ENCODE results near the gene CD300A. TPM values are rescaled to one million over a fixed set of nuclear protein-coding genes. Genes with fewer than 3 reads are reported as not detected.
"Not testable (repeated sequence)": the region's sequence is repeated elsewhere in the genome, so short reads cannot be mapped to it uniquely, and the experiment has no call there.

The CD300A gene
- total RNA-seq, 1 experiment from 2014 or later, result not detected

GRCh38 chr17:74481621-74482020, 15.2 kb downstream of the CD300A start:
- CTCF ChIA-PET, result interaction anchor here (0.6 to 1.4 kb wide), 2 partner anchors 54 to 102 kb away, joined by 3 read pairs; no protein-coding TSS in a partner anchor
- DNase-seq (ENCODE audit: unreplicated experiment), result no peak

GRCh38 chr17:74484066-74484465, 17.6 kb downstream of the CD300A start:
- Mint-ChIP-seq H3K27ac (ENCODE audit: low read depth, unreplicated experiment) (no peak overlapping the region), H3K9me3 (ENCODE audit: unreplicated experiment) (no peaks in the 10 kb centered on the region), H3K27me3 (ENCODE audit: insufficient read depth, unreplicated experiment) (peaks cover 48% of the 10 kb centered on the region), H3K36me3 (ENCODE audit: insufficient read depth, unreplicated experiment) (no peaks in the 10 kb centered on the region), H3K4me3 (ENCODE audit: unreplicated experiment) (no peak overlapping the region), H3K4me1 (ENCODE audit: insufficient read depth, unreplicated experiment) (no peaks in the 10 kb centered on the region)
- CTCF ChIA-PET, result interaction anchor here (0.6 to 0.8 kb wide), 2 partner anchors 26 to 179 kb away, joined by 4 to 6 read pairs; no protein-coding TSS in a partner anchor
- no TSS peak for BruUV-seq (replicated peaks)
- DNase-seq (ENCODE audit: unreplicated experiment), result no peak
- POLR2A ChIA-PET, result no interaction called here
- intact Hi-C loops (cut with micrococcal nuclease), result no loop called here
- TF ChIP-seq, protein P1, sequence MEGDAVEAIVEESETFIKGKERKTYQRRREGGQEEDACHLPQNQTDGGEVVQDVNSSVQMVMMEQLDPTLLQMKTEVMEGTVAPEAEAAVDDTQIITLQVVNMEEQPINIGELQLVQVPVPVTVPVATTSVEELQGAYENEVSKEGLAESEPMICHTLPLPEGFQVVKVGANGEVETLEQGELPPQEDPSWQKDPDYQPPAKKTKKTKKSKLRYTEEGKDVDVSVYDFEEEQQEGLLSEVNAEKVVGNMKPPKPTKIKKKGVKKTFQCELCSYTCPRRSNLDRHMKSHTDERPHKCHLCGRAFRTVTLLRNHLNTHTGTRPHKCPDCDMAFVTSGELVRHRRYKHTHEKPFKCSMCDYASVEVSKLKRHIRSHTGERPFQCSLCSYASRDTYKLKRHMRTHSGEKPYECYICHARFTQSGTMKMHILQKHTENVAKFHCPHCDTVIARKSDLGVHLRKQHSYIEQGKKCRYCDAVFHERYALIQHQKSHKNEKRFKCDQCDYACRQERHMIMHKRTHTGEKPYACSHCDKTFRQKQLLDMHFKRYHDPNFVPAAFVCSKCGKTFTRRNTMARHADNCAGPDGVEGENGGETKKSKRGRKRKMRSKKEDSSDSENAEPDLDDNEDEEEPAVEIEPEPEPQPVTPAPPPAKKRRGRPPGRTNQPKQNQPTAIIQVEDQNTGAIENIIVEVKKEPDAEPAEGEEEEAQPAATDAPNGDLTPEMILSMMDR (IDR thresholded peaks at IDR 0.05; ENCODE audit: unreplicated experiment), result no peak

More at GRCh38 chr17:74481621-74482020, 15.2 kb downstream of the CD300A start:
- TF ChIP-seq, protein P1 (IDR thresholded peaks at IDR 0.05; ENCODE audit: unreplicated experiment), result no peak
- BruUV-seq (replicated peaks), result no TSS peak
- intact Hi-C loops (cut with micrococcal nuclease), result no loop called here
- no peak overlapping the region for H3K4me3 Mint-ChIP-seq (ENCODE audit: unreplicated experiment)
- POLR2A ChIA-PET, result no interaction called here
- H3K27me3 Mint-ChIP-seq (ENCODE audit: insufficient read depth, unreplicated experiment), result peaks cover 66% of the 10 kb centered on the region
- H3K9me3 Mint-ChIP-seq (ENCODE audit: unreplicated experiment), result no peaks in the 10 kb centered on the region
- no peak overlapping the region for H3K27ac Mint-ChIP-seq (ENCODE audit: low read depth, unreplicated experiment)
- H3K4me1 Mint-ChIP-seq (ENCODE audit: insufficient read depth, unreplicated experiment), result no peaks in the 10 kb centered on the region
- no peaks in the 10 kb centered on the region for H3K36me3 Mint-ChIP-seq (ENCODE audit: insufficient read depth, unreplicated experiment)

GRCh38 chr17:74485022-74485743, 18.7 kb downstream of the CD300A start:
- ChIA-PET CTCF (no interaction called here), POLR2A (interaction anchor here (0.7 kb wide), 1 partner anchor 217 kb away, joined by 3 read pairs; no protein-coding TSS in a partner anchor)
- Mint-ChIP-seq H3K9me3 (ENCODE audit: unreplicated experiment) (no peaks in the 10 kb centered on the region), H3K4me3 (ENCODE audit: unreplicated experiment) (no peak overlapping the region), H3K27me3 (ENCODE audit: insufficient read depth, unreplicated experiment) (peaks cover 48% of the 10 kb centered on the region), H3K27ac (ENCODE audit: low read depth, unreplicated experiment) (no peak overlapping the region), H3K4me1 (ENCODE audit: insufficient read depth, unreplicated experiment) (no peaks in the 10 kb centered on the region), H3K36me3 (ENCODE audit: insufficient read depth, unreplicated experiment) (no peaks in the 10 kb centered on the region)
- intact Hi-C loops (cut with micrococcal nuclease), result no loop called here
- TF ChIP-seq, protein P1 (IDR thresholded peaks at IDR 0.05; ENCODE audit: unreplicated experiment), result no peak
- BruUV-seq (replicated peaks), result no TSS peak
- DNase-seq (ENCODE audit: unreplicated experiment), result no peak

DNA sequence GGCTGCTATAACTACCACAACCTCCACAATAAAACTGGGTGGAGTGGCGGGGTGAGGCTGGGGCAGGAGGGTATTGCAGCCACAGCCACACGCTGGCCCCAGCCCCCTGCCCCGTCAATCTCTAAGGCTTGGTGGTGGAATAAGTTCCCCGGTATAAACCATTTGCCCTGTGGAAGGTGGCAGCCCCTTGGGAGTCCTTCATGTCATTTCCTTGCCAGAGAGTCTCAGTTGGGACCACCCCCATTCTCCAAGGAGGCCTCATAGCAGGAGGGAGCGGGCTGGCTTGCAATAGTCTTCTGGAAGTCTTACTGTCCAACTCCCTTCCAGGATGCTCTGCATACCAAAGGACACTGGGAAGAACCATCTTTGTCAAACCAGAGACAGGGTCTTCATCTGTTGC, 19.4 kb downstream of the CD300A start:
- Mint-ChIP-seq H3K4me1 (ENCODE audit: insufficient read depth, unreplicated experiment) (no peaks in the 10 kb centered on the region), H3K27ac (ENCODE audit: low read depth, unreplicated experiment) (no peak overlapping the region), H3K4me3 (ENCODE audit: unreplicated experiment) (no peak overlapping the region), H3K27me3 (ENCODE audit: insufficient read depth, unreplicated experiment) (peaks cover 47% of the 10 kb centered on the region), H3K36me3 (ENCODE audit: insufficient read depth, unreplicated experiment) (no peaks in the 10 kb centered on the region), H3K9me3 (ENCODE audit: unreplicated experiment) (no peaks in the 10 kb centered on the region)
- TF ChIP-seq, protein P1 (IDR thresholded peaks at IDR 0.05; ENCODE audit: unreplicated experiment), result no peak
- intact Hi-C loops (cut with micrococcal nuclease), result no loop called here
- POLR2A ChIA-PET, result no interaction called here
- BruUV-seq (replicated peaks), result no TSS peak
- CTCF ChIA-PET, result interaction anchor here (1.7 kb wide), 1 partner anchor 29 kb away, joined by 8 read pairs; no protein-coding TSS in a partner anchor
- no peak for DNase-seq (ENCODE audit: unreplicated experiment)

- H3K36me3 Mint-ChIP-seq (ENCODE audit: insufficient read depth, unreplicated experiment); H3K27ac Mint-ChIP-seq (ENCODE audit: low read depth, unreplicated experiment); H3K4me1 Mint-ChIP-seq (ENCODE audit: insufficient read depth, unreplicated experiment); BruUV-seq (replicated peaks); H3K9me3 Mint-ChIP-seq (ENCODE audit: unreplicated experiment); intact Hi-C loops (cut with micrococcal nuclease); H3K4me3 Mint-ChIP-seq (ENCODE audit: unreplicated experiment); DNase-seq (ENCODE audit: unreplicated experiment); POLR2A ChIA-PET: not testable (repeated sequence)
- H3K27me3 Mint-ChIP-seq (ENCODE audit: insufficient read depth, unreplicated experiment), result peaks cover 30% of the 10 kb centered on the region
- CTCF ChIA-PET, result interaction anchor here (0.5 to 1.3 kb wide), 2 partner anchors 109 to 119 kb away, joined by 4 read pairs; no protein-coding TSS in a partner anchor
These were observed 21.8 kb downstream of the CD300A start for GRCh38 chr17:74488276-74488675.
